Neural crest cell (in vitro differentiated cells): ENCODE results near the gene ATP6V0E2. TPM values are rescaled to one million over a fixed set of nuclear protein-coding genes. Genes with fewer than 3 reads are reported as not detected.

ENCODE experiments used
- DNase-seq: peaks from one replicate; pipeline ENCODE4 v3.0.0; 2021; ENCODE audit warnings: low read depth, mixed read lengths, low spot score
- H3K27ac Mint-ChIP-seq: one replicate; pipeline ENCODE4 v1.8.0; 2021; ENCODE audit warnings: mild to moderate bottlenecking, mixed read lengths; ENCODE audit not compliant: unreplicated experiment
- H3K27me3 Mint-ChIP-seq: 2 replicates; pipeline ENCODE4 v1.8.0; 2021; ENCODE audit warnings: low read depth, mild to moderate bottlenecking, mixed read lengths
- H3K36me3 Mint-ChIP-seq: 2 replicates; pipeline ENCODE4 v1.8.0; 2021; ENCODE audit warnings: low read depth, mild to moderate bottlenecking, mixed read lengths
- H3K4me1 Mint-ChIP-seq: 2 replicates; pipeline ENCODE4 v1.8.0; 2021; ENCODE audit warnings: mixed read lengths
- H3K4me3 Mint-ChIP-seq: one replicate; pipeline ENCODE4 v1.8.0; 2021; ENCODE audit warnings: mild to moderate bottlenecking, mixed read lengths
- H3K9me3 Mint-ChIP-seq: 2 replicates; pipeline ENCODE4 v1.8.0; 2021; ENCODE audit warnings: mixed read lengths
- CTCF ChIP-seq: fragments of 200-600 bp; sonication (generic); conservative IDR thresholded peaks from 2 replicates; pipeline ENCODE4 v1.5.0; 2021; ENCODE audit warnings: antibody characterized with exemption, mild to moderate bottlenecking
- total RNA-seq: library from RNA; stranded (reverse); gene quantifications from 2 replicates; pipeline ENCODE4 v1.2.1, GENCODE V29; 2021

The ATP6V0E2 gene
- total RNA-seq, 1 donor from 2014 or later = 87.4 TPM

- H3K36me3 Mint-ChIP-seq = no peaks in the 10 kb centered on the region
- no peak overlapping the region for H3K27ac Mint-ChIP-seq
- no peaks in the 10 kb centered on the region for H3K27me3 Mint-ChIP-seq
- no peak for TF ChIP-seq CTCF
- H3K4me3 Mint-ChIP-seq = no peak overlapping the region
- no peaks in the 10 kb centered on the region for H3K9me3 Mint-ChIP-seq
- DNase-seq = no peak
- H3K4me1 Mint-ChIP-seq = no peaks in the 10 kb centered on the region
These were observed 7.5 kb upstream of the ATP6V0E2 start for GRCh38 chr7:149866139-149866778.

DNA sequence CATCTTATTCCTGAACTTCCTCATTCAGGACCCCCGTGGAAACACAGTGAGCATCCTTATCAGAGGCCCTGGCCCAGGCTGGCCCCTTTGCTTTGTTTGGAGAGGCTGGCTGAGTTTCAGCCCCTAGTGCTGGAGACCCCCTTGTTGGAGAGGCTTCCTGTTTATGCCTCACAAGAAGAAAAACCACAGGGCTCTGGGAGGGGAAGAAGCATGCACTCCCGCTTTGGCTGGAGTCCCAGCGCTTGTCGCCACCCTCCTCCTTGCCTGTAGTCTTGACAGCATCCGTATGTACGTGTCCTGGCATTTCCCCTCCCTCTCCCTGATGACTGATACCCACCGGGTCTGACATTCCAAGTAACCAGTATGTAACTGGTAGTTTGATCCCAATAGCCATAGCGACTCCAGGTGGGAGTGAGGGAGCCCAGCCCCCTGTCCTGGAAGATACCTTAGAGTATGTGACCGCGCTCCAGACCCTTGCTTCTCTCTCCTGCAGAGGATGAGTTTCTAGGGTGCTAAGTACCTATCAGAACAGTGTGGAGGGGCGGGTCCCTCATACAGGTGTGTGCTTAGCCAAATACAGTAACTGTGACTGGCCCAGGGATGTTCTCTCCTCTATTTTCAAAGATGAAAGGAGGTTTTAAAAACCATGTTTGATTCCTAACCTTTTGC lies 6.9 kb upstream of the ATP6V0E2 start:
- no peaks in the 10 kb centered on the region for H3K36me3 Mint-ChIP-seq
- no peak for TF ChIP-seq CTCF
- H3K4me1 Mint-ChIP-seq = no peaks in the 10 kb centered on the region
- H3K27ac Mint-ChIP-seq = no peak overlapping the region
- no peak overlapping the region for H3K4me3 Mint-ChIP-seq
- DNase-seq = no peak
- H3K9me3 Mint-ChIP-seq = no peaks in the 10 kb centered on the region
- no peaks in the 10 kb centered on the region for H3K27me3 Mint-ChIP-seq

GRCh38 chr7:149867762-149868622 lies 5.8 kb upstream of the ATP6V0E2 start:
- TF ChIP-seq CTCF = no peak
- H3K9me3 Mint-ChIP-seq = no peaks in the 10 kb centered on the region
- no peaks in the 10 kb centered on the region for H3K36me3 Mint-ChIP-seq
- H3K4me3 Mint-ChIP-seq = no peak overlapping the region
- H3K27me3 Mint-ChIP-seq = no peaks in the 10 kb centered on the region
- H3K27ac Mint-ChIP-seq = no peak overlapping the region
- H3K4me1 Mint-ChIP-seq = peaks cover 8% of the 10 kb centered on the region
- DNase-seq = no peak

- H3K27ac Mint-ChIP-seq = no peak overlapping the region
- H3K4me1 Mint-ChIP-seq = peaks cover 8% of the 10 kb centered on the region
These were observed 5.0 kb upstream of the ATP6V0E2 start for GRCh38 chr7:149868623-149869290.

More at GRCh38 chr7:149868623-149869290, 5.0 kb upstream of the ATP6V0E2 start:
- no peak for TF ChIP-seq CTCF
- Mint-ChIP-seq H3K4me3 (no peak overlapping the region), H3K27me3 (no peaks in the 10 kb centered on the region), H3K9me3 (no peaks in the 10 kb centered on the region), H3K36me3 (no peaks in the 10 kb centered on the region)
- no peak for DNase-seq
